GM12878 (cell line): Measurements from ENCODE around the gene S100P. TPM values are rescaled to one million over a fixed set of nuclear protein-coding genes. Genes with fewer than 3 reads are reported as not detected.

Experiments used
- CBFB ChIP-seq: IDR thresholded peaks from 2 replicates; pipeline ENCODE4 v1.6.1; 2016; ENCODE audit warnings: antibody characterized with exemption, low read depth
- CREB1 ChIP-seq: IDR thresholded peaks from 2 replicates; pipeline ENCODE4 v1.6.1; 2012; ENCODE audit warnings: low read depth, mild to moderate bottlenecking, inconsistent platforms
- FOS ChIP-seq: IDR thresholded peaks from 3 replicates; pipeline ENCODE4 v1.6.1; 2011; ENCODE audit warnings: borderline replicate concordance; ENCODE audit not compliant: insufficient read length; ENCODE audit errors: extremely low read depth
- FOXK2 ChIP-seq: fragments of 450-650 bp; IDR thresholded peaks from 2 replicates; pipeline ENCODE4 v1.6.1; 2017; ENCODE audit warnings: mild to moderate bottlenecking, moderate library complexity
- GATAD2B ChIP-seq: fragments of 450-650 bp; conservative IDR thresholded peaks from 2 replicates; pipeline ENCODE4 v1.6.1; 2017; ENCODE audit warnings: low read depth, mild to moderate bottlenecking, moderate library complexity
- IKZF2 ChIP-seq, 2 experiments: fragments of 450-650 bp; IDR thresholded peaks; 2 replicates each; pipeline ENCODE4 v1.6.1; 2017; ENCODE audit warnings: mild to moderate bottlenecking in 2 of 2, moderate library complexity in 2 of 2
- MTA2 ChIP-seq: fragments of 450-650 bp; IDR thresholded peaks from 2 replicates; pipeline ENCODE4 v1.6.1; 2016; ENCODE audit warnings: low read depth, mild to moderate bottlenecking, moderate library complexity
- MYB ChIP-seq: fragments of 150-350 bp; IDR thresholded peaks from 2 replicates; pipeline ENCODE4 v1.6.1; 2014; ENCODE audit warnings: mild to moderate bottlenecking, low read depth, low read length, borderline replicate concordance
- NBN ChIP-seq: fragments of 450-650 bp; IDR thresholded peaks from 2 replicates; pipeline ENCODE4 v1.6.1; 2016
- NFYB ChIP-seq: IDR thresholded peaks from 2 replicates; pipeline ENCODE4 v1.6.1; 2011; ENCODE audit warnings: low read depth, mild to moderate bottlenecking, low read length, improper control_type of control experiment, moderate library complexity; ENCODE audit not compliant: insufficient read depth
- NR2F1 ChIP-seq: fragments of 450-650 bp; conservative IDR thresholded peaks from 2 replicates; pipeline ENCODE4 v1.6.1; 2017; ENCODE audit warnings: mild to moderate bottlenecking
- POLR2A ChIP-seq: IDR thresholded peaks from 2 replicates; pipeline ENCODE4 v1.6.1; 2011; ENCODE audit warnings: low read depth, mild to moderate bottlenecking, low read length
- POLR2AphosphoS5 ChIP-seq: IDR thresholded peaks from 2 replicates; pipeline ENCODE4 v1.6.1; 2011; ENCODE audit warnings: mild to moderate bottlenecking, low read length, inconsistent platforms
- RAD21 ChIP-seq: IDR thresholded peaks from 2 replicates; pipeline ENCODE4 v1.6.1; 2011; ENCODE audit warnings: mild to moderate bottlenecking, low read depth, low read length, moderate library complexity; ENCODE audit not compliant: insufficient read depth
- RB1 ChIP-seq: fragments of 450-650 bp; formaldehyde crosslinking; IDR thresholded peaks from 2 replicates; pipeline ENCODE4 v1.6.1; 2017; ENCODE audit warnings: mild to moderate bottlenecking, borderline replicate concordance
- RUNX3 ChIP-seq: IDR thresholded peaks from 2 replicates; pipeline ENCODE4 v1.6.1; 2012; ENCODE audit warnings: low read length, inconsistent platforms
- SMARCA5 ChIP-seq: fragments of 450-650 bp; IDR thresholded peaks from 2 replicates; pipeline ENCODE4 v1.6.1; 2017; ENCODE audit warnings: mild to moderate bottlenecking
- SMC3 ChIP-seq: IDR thresholded peaks from 2 replicates; pipeline ENCODE4 v1.6.1; 2011; ENCODE audit warnings: low read length, improper control_type of control experiment, borderline replicate concordance
- SPI1 ChIP-seq: IDR thresholded peaks from 2 replicates; pipeline ENCODE4 v1.6.1; 2011; ENCODE audit warnings: low read depth, mild to moderate bottlenecking, low read length, moderate library complexity, borderline replicate concordance; ENCODE audit not compliant: insufficient read depth
- TCF12 ChIP-seq: IDR thresholded peaks from 2 replicates; pipeline ENCODE4 v1.6.1; 2011; ENCODE audit warnings: low read depth, mild to moderate bottlenecking, low read length
- TCF3 ChIP-seq: IDR thresholded peaks from 2 replicates; pipeline ENCODE4 v1.6.1; 2012; ENCODE audit warnings: low read depth, mild to moderate bottlenecking, low read length, borderline replicate concordance; ENCODE audit not compliant: insufficient read depth
- ZNF207 ChIP-seq: fragments of 450-650 bp; IDR thresholded peaks from 2 replicates; pipeline ENCODE4 v1.6.1; 2014; ENCODE audit warnings: antibody characterized with exemption, mild to moderate bottlenecking, borderline replicate concordance
- ZNF24 ChIP-seq: fragments of 450-650 bp; IDR thresholded peaks from 2 replicates; pipeline ENCODE4 v1.6.1; 2017; ENCODE audit warnings: antibody characterized with exemption, mild to moderate bottlenecking
- polyA plus RNA-seq, 11 experiments: library from polyadenylated mRNA; depleted of rRNA in 4 of 11; unstranded in 6 of 11; stranded (reverse) in 5 of 11; fragments of >200 nt; fragmentation: Nextera tagmentation in 4 of 11; fragmentation: Illumina TruSeq in 1 of 11; extraction: Ambion mirVana in 4 of 11; extraction: Trizol in 1 of 11; gene quantifications; 1 replicate in 1 of 11; 2 replicates in 10 of 11; pipeline versions ENCODE4 v1.2.1 to v1.2.3, GENCODE V29; 2011 to 2016; ENCODE audit warnings: inconsistent platforms in 2 of 11, missing spikeins in 2 of 11, low read depth in 1 of 11
- total RNA-seq, 4 experiments: library from RNA; depleted of rRNA in 3 of 4; stranded (reverse); fragments of >200 nt in 3 of 4; fragmentation: Illumina TruSeq in 1 of 4; extraction: Trizol in 1 of 4; gene quantifications; 2 replicates each; pipeline versions ENCODE4 v1.2.1 to v1.2.3, GENCODE V29; 2013 to 2021
- TF ChIP-seq, protein P1 (sequence below), 3 experiments: IDR thresholded peaks in 2 of 3; conservative IDR thresholded peaks in 1 of 3; 2 replicates each; pipeline ENCODE4 v1.5.1; 2011; ENCODE audit warnings: low read depth in 3 of 3, low read length in 3 of 3, mild to moderate bottlenecking in 3 of 3, control low read depth in 2 of 3, moderate library complexity in 2 of 3, inconsistent platforms in 1 of 3, mixed read lengths in 1 of 3; ENCODE audit not compliant: control insufficient read depth in 2 of 3, insufficient read depth in 1 of 3; ENCODE audit errors: extremely low read depth in 1 of 3
- TF ChIP-seq, protein P2 (sequence below): IDR thresholded peaks from 2 replicates; pipeline ENCODE4 v1.6.1; 2011; ENCODE audit warnings: borderline replicate concordance, low read depth, mild to moderate bottlenecking, moderate library complexity, low read length; ENCODE audit not compliant: insufficient read depth, poor library complexity, severe bottlenecking
- TF ChIP-seq, protein P3 (sequence below): fragments of 450-650 bp; IDR thresholded peaks from 2 replicates; pipeline ENCODE4 v1.6.1; 2017; ENCODE audit warnings: mild to moderate bottlenecking, low read depth, inconsistent platforms; ENCODE audit not compliant: poor library complexity, severe bottlenecking

The S100P gene
- total and polyA plus RNA-seq, 10 of the 15 experiments (the other 5 are each of a cell fraction or from before 2014, with no cell fraction given) = 0.90 TPM; not detected in 9

DNA sequence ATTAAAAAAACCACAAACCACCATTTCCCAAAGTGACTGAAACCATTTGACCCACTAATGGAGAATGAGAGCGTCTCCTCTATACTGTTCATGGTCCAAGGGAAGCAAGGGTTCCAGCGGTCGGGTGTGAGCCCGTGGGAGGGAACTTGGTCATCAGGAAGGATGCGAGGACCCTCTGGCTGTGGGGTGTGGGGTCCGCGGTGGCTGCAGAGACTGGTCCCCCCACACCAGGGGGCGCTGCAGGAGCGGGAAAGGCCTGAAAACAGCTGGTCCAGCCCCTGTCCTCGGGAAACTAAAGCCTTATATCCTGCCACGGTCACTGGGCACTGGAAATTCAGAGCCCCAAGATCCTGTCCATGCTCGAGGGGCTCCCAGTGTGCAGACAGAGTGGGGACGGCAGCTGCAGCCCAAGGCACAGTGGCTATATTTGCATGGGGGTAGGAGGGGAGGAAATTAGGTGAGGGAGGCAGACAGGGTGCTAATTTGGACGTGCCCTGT lies 26.6 kb downstream of the S100P start (continued):
- TF ChIP-seq CREB1 (no peak), CBFB (peak; percentile 38; the same call in 1 of the 2 replicates), NBN (peak; percentile 77), POLR2AphosphoS5 (no peak), IKZF2 (IDR thresholded peaks at IDR 0.05) (peak in 1 of 2 experiments; percentile 33; a peak in 1 of 4 replicates), RB1 (peak; percentile 59; the same call in 1 of the 2 replicates), RUNX3 (peak; percentile 50; the same call in 1 of the 2 replicates), POLR2A (no peak), SMARCA5 (peak; percentile 58; the same call in 1 of the 2 replicates), SMC3 (peak; percentile 95), MYB (no peak), ZNF24 (no peak), FOXK2 (no peak), NFYB (no peak), ZNF207 (peak; percentile 70), NR2F1 (no peak), FOS (no peak), RAD21 (peak; percentile 85), TCF12 (peak; percentile 83; the same call in 1 of the 2 replicates), TCF3 (peak; percentile 85), SPI1 (no peak), MTA2 (0 out of 2 replicates have a peak, but pooled peaks have one; percentile 5), GATAD2B (peak; percentile 57)
- TF ChIP-seq, protein P1, sequence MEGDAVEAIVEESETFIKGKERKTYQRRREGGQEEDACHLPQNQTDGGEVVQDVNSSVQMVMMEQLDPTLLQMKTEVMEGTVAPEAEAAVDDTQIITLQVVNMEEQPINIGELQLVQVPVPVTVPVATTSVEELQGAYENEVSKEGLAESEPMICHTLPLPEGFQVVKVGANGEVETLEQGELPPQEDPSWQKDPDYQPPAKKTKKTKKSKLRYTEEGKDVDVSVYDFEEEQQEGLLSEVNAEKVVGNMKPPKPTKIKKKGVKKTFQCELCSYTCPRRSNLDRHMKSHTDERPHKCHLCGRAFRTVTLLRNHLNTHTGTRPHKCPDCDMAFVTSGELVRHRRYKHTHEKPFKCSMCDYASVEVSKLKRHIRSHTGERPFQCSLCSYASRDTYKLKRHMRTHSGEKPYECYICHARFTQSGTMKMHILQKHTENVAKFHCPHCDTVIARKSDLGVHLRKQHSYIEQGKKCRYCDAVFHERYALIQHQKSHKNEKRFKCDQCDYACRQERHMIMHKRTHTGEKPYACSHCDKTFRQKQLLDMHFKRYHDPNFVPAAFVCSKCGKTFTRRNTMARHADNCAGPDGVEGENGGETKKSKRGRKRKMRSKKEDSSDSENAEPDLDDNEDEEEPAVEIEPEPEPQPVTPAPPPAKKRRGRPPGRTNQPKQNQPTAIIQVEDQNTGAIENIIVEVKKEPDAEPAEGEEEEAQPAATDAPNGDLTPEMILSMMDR (IDR thresholded peaks at IDR 0.05 in 2 of 3, conservative IDR thresholded peaks at IDR 0.05 in 1 of 3; ENCODE audit: control insufficient read depth in 2 of 3, extremely low read depth in 1 of 3, insufficient read depth in 1 of 3, low read depth in 3 of 3, low read length in 3 of 3) = peak; percentile 85 to 96 (median 93)
- TF ChIP-seq, protein P2, sequence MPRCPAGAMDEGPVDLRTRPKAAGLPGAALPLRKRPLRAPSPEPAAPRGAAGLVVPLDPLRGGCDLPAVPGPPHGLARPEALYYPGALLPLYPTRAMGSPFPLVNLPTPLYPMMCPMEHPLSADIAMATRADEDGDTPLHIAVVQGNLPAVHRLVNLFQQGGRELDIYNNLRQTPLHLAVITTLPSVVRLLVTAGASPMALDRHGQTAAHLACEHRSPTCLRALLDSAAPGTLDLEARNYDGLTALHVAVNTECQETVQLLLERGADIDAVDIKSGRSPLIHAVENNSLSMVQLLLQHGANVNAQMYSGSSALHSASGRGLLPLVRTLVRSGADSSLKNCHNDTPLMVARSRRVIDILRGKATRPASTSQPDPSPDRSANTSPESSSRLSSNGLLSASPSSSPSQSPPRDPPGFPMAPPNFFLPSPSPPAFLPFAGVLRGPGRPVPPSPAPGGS = no peak
- TF ChIP-seq, protein P3, sequence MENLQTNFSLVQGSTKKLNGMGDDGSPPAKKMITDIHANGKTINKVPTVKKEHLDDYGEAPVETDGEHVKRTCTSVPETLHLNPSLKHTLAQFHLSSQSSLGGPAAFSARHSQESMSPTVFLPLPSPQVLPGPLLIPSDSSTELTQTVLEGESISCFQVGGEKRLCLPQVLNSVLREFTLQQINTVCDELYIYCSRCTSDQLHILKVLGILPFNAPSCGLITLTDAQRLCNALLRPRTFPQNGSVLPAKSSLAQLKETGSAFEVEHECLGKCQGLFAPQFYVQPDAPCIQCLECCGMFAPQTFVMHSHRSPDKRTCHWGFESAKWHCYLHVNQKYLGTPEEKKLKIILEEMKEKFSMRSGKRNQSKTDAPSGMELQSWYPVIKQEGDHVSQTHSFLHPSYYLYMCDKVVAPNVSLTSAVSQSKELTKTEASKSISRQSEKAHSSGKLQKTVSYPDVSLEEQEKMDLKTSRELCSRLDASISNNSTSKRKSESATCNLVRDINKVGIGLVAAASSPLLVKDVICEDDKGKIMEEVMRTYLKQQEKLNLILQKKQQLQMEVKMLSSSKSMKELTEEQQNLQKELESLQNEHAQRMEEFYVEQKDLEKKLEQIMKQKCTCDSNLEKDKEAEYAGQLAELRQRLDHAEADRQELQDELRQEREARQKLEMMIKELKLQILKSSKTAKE = peak; percentile 38
